ELF-1 (cell line): ENCODE results near the gene TFDP2.

Experiments used
- DNase-seq: peaks from one replicate; pipeline ENCODE4 v3.0.0-alpha.2; 2016; ENCODE audit warnings: low read depth, low spot score

Gene TFDP2

DNA sequence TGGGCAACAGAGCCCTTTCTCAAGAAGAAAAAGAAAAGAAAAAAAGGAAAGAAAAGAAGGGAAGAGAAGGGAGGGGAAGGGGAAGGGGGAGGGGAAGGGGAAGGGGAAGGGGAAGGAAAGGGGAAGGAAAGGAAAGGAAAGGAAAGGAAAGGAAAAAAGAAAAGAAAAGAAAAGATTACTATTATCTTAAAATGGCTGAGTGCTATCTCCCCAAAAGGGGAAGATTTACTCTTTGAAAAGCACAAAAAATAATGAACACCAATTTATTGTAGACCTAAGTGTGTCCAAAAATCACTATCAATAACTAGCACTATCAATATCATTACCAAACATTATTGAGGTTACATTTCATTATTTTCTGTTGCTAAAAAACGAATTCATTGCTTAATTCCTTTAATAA, 183.9 kb downstream of the TFDP2 start:
- no peak for DNase-seq

GRCh38 chr3:141963301-141963700, 186.0 kb downstream of the TFDP2 start:
- no peak for DNase-seq

- DNase-seq: no peak
Measured at GRCh38 chr3:141960731-141961130, 188.6 kb downstream of the TFDP2 start.

GRCh38 chr3:141959589-141960554, 189.5 kb downstream of the TFDP2 start:
- DNase-seq: no peak

GRCh38 chr3:141955175-141955574, 194.2 kb downstream of the TFDP2 start:
- DNase-seq: no peak

- no peak for DNase-seq
Measured at GRCh38 chr3:141952611-141953010, 196.7 kb downstream of the TFDP2 start.

DNA sequence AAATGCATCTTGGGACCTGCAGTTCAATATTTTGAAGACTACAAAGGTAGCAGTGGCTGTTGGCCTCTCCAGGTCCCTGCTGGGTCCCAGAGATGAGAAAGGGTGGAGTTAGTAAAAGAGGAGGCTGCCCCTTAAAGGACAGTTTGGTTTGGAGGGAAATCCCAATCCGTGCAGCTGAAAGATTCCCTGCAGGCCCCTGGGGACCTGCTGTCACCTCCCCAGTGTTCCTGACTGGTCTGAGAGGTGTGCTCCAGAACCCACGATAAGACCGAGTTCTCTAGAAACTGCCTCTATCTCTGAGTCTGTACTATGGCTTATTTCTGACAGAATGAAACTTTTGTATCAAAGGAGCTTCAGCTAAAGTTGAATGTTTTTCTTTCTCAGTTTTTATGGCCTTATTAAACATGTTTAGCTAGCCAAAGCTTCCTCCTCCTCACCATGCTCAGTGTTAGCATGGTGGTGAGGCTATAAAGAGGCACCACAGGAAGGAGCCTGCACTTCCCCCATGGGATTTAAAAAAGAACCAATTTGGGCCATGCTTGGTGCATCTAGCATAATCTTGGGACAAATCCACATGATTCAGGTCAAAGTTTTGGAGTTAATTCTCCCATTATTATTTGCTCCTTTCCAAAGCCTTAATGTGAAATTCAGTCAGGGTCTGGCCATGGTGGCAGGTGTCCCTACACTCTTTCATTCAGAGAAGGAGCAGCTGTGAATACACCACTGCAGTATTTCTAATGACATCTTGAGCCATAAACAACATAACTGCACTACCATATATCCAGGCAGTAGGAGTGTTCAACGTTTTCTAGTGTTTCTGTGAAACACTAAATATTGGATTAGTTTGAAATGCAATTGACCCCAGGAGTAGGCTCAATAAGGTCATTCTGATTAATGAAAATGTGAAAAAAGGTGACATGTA, 198.5 kb downstream of the TFDP2 start:
- DNase-seq: no peak

GRCh38 chr3:141949972-141950371, 199.4 kb downstream of the TFDP2 start:
- DNase-seq: no peak

DNA sequence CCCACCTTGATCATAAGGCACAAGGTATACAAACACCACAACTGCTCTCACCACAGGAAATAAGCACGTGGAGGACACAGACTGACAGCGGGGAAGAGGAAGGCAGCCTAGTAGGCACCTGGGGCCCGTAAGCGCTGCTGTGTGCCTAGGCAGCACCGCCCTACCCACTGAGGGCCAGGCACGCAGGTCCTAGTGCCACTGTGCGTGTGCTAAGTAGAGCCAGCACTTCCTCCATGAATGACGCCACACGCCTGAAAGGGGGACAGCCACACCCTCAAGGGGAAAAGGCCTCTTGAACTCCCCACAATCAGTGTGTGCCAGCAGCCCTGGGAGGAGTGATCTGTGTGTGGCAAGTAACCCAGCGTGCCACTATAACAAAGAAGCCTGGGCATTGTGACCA, 199.9 kb downstream of the TFDP2 start:
- DNase-seq: no peak

DNA sequence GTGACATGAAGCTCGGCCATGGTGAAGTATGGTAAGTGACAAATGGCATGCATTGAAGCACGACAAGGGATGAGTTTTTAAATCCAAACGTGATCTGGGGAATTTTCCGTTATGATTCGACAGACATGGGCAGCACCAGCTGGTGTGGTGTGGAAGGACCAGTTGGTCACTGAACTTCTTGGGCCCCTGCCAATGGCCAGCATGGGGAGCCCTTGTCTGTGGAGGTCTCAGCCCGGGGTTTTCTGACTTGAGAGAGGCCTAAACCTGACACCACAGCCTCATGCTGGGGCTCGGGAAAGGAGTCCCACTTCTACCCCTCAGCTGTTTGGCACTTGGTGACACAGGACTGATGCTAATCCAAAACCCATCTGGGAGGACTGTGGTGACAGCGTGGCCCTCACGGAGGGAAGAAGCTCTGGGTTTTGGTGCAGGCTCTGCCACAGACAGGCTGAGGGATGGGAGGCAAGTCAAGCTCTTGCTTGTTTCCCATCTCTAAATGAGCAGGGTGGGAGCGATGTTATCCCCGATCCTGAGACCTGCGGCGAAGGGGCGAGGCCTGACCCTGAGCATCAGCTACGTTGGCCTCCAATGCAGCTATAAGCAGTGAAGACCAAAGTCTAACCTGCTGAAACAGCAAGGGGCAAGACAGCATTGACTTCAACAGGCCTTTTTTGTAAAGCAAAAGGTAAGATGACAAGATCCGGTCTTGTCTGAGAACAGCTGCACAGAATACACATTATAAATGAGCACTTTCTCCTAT, 203.4 kb downstream of the TFDP2 start:
- DNase-seq: no peak

- no peak for DNase-seq
Measured at GRCh38 chr3:141942006-141942405, 207.3 kb downstream of the TFDP2 start.

DNA sequence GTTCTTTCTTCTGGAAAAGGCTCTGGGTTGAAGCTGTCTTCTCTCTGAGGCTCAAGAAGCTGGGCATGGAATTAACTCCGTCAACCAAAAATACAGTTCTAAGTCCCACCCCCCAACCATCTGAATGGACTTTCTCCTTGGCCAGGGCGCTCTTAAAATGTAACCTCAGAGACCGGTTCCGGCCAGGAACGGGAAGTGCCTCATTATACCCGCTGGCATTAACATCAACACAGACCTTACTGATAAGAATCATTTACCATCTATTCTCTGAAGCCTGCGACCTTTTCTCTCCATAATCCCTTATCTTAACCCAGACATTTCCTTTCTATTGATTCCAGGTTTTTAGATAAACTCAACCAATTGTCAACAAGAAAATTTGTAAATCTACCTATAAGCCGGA, 208.3 kb downstream of the TFDP2 start:
- no peak for DNase-seq

DNA sequence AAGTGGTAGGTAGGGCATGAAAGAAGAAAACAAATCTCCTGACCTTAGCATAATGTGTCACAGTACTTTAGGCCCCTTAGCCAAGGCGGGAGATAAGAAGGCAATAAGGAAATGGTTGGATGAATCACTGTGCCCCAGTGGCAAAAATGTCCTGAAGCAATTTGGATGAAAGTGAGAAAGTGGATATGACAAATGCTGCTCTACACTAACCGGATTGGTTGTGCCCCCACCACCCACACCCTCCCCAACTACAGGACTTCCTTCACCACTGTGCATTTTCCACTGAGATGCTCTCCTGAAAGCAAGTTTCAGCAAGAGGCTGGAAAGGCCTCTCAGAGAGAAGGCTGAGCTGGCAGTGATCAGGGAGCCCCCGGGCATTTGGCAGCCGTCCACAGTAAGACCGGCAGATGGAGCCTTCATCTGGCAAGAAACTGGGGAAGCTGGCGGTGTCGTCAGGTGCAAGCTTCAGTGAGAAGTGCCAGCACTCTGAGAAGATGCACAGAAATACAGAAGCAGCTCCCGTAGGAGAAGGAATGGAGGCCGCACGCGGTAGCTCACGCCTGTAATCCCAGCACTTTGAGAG, 209.1 kb downstream of the TFDP2 start:
- peak; percentile 53 for DNase-seq

GRCh38 chr3:141939759-141940158, 209.6 kb downstream of the TFDP2 start:
- DNase-seq: no peak

- no peak for DNase-seq
Measured at GRCh38 chr3:141938011-141938500, 211.3 kb downstream of the TFDP2 start.

DNA sequence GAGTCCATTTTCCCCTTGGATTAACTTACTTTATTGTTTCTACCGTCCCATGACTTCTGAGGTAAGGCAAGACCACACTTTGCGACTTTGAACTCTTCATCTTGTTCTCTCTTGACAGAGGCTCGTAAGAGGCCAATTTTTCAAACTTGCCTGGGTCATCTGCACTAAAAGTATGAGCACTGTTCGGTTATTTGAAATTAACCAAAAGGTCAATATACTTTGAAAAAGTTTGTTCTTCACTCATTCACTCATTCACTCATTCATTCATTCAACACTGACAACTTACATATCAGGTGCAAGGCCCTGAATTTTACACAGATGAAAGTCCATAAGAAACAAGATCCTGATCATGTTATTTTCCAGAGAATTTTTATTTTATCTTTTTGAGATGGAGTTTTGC, 215.0 kb downstream of the TFDP2 start:
- DNase-seq: no peak

DNA sequence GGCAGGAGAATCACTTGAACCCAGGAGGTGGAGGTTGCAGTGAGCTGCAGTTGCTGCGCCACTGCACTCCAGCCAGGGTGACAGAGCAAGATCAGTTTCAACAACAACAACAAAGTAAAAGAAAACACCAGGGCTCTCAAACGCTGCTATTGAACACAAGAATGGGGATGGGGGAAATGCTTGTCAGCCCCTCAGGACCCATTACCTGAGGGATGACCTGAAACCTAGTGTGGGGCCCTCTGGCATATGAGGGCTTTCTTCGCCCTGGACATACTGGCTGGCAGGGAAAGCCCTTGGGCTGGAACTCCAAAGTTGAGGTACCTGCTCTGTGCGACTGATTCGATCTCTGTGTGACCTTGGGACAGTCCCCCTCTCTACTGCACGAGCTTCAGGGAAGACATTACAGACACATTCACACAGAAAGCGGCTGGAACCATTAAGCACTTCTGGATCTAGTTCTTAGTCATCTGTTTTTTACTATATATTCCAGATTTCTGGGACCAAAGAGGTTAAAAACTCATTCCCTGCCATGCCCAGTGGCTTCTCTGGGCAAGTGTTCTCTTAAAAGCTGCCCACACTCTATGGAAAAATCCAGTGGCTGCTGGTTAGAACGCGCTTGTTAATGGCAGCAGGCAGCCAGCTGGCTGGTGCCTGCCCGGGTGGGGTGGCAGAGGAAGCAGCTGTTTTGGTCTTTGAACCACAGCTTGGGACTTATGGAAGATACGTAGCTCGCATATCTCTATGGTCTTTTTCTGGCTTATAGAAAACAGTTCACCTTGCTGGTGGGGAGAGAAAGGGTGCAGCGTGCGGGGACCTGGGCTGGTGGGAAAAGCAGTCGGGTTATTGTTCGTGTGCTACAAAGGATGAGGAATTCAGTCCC, 215.7 kb downstream of the TFDP2 start:
- no peak for DNase-seq

GRCh38 chr3:141930801-141931200, 218.5 kb downstream of the TFDP2 start:
- DNase-seq: no peak

DNA sequence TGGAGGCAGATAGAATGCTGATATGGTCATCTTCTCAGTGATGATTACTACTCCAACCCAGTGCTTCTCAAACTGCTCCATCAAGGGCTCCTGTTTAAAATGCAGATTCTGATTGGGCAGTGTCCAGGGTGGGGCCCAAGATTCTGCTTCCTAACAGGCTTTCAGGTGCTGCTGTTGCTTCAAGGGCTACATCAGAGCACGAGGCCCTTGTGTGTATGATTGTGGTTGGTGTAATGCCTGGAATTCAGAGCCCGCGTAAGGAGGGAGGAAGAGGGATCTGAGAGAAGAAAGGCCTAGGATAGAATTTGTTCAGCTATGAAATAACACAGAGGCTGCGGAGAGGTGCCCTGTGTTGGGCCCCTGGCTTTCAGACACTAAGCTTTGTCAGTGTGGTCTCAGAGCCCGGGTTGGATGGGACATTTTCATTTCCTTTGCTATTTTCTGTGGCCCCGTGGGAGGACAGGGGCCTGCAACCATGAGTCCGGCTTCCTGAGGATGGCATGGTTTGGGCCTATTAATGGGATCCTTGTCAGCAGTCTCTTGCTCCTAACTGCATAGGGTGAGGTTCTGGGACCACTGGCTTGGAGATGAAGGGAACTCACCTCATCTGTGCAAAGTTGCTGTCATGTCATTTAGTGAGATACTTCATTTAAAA, 219.9 kb downstream of the TFDP2 start:
- DNase-seq: no peak
